ENCODE data around the gene CFAP69. TPM values are rescaled to one million over a fixed set of nuclear protein-coding genes. Genes with fewer than 3 reads are reported as not detected.

The CFAP69 gene
- total and polyA plus RNA-seq, 2 of the 8 experiments (the other 6 are each of a cell fraction or from before 2014, with no cell fraction given), result 1.00 to 3.8 TPM

DNA sequence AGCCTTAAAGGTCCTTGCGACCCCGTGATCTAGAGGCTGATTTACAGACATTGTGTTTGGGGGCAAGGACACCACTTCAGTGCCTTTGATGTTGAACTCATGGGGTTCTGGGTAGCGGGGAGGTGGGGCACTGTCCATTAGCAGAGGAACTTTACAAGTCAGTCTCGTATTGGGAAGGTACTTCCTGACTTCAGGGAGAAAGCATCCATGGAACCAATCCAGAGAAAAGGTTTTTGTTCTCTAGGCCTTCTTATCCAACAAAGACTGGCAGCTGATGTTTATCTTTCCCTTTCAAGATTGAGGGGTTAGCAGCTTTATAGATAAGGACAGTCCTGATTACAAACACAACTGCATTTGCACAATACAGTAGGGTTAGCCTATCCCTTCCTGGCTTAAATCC is 104.3 kb downstream of the CFAP69 start:
- no peak overlapping the region for H2BK15ac ChIP-seq (ENCODE audit: low read length)
- H4K91ac ChIP-seq (replicated peaks; ENCODE audit: insufficient read length, low read length), result no peak overlapping the region
- H3K4me2 ChIP-seq (ENCODE audit: insufficient read depth in 1 of 2, low read depth in 2 of 2, low read length in 2 of 2), result no peak overlapping the region
- no peaks in the 10 kb centered on the region for H3K9me3 ChIP-seq (ENCODE audit: insufficient read depth in 2 of 2, low read depth in 1 of 2, low read length in 1 of 2)
- DNase-seq (ENCODE audit: low read depth in 1 of 2, low spot score in 2 of 2) (no peak), FAIRE-seq (no peak)
- H3K79me2 ChIP-seq (ENCODE audit: control insufficient read depth in 1 of 2, insufficient read depth in 2 of 2, low read length in 2 of 2), result peaks cover 4 to 43% of the 10 kb centered on the region in 2 experiments; a peak in 3 of 4 replicates
- H3K18ac ChIP-seq (ENCODE audit: extremely low read depth, low read length), result no peak overlapping the region
- no peaks in the 10 kb centered on the region for H3K27me3 ChIP-seq (replicated peaks in 1 of 4; ENCODE audit: control insufficient read depth in 3 of 4, extremely low read depth in 1 of 4, insufficient read depth in 3 of 4, low read length in 3 of 4)
- no peak overlapping the region for H2BK5ac ChIP-seq (ENCODE audit: low read depth, low read length)
- ChIA-PET CTCF (ENCODE audit: partially characterized antibody) (no interaction called here), POLR2A (ENCODE audit: partially characterized antibody) (no interaction called here)
- H3K9ac ChIP-seq (replicated peaks in 1 of 4; ENCODE audit: extremely low read depth in 1 of 4, low read depth in 3 of 4, low read length in 3 of 4), result no peak overlapping the region
- H4K8ac ChIP-seq (ENCODE audit: extremely low read depth, insufficient read depth, low read length), result no peak overlapping the region
- H3K79me1 ChIP-seq (ENCODE audit: low read depth, low read length), result peaks cover 4% of the 10 kb centered on the region
- H2BK20ac ChIP-seq (ENCODE audit: low read length), result no peak overlapping the region
- WGBS, 2 experiments (ENCODE audit: extremely low coverage in 1 of 2, insufficient coverage in 1 of 2, insufficient read length in 1 of 2, insufficient replicate concordance in 2 of 2, low coverage in 1 of 2, low lambda C conversion rate in 2 of 2, missing lambda C conversion rate in 1 of 2), result 89% methylated on average over 4 of the region's 4 CpGs; no CpG with 5 or more reads in 1 of the 2 experiments
- H3K27ac ChIP-seq (ENCODE audit: low read depth, low read length), result no peak overlapping the region
- H3K56ac ChIP-seq (replicated peaks; ENCODE audit: insufficient read length, low read depth, low read length), result no peak overlapping the region
- no peak overlapping the region for H3K23ac ChIP-seq (ENCODE audit: insufficient read length)
- H3K4me3 ChIP-seq (ENCODE audit: extremely low read depth in 1 of 4, insufficient read depth in 2 of 4, low read depth in 3 of 4, low read length in 4 of 4), result no peak overlapping the region
- H3K4ac ChIP-seq (replicated peaks; ENCODE audit: insufficient read length, low read depth, low read length), result no peak overlapping the region
- no peak overlapping the region for H2BK12ac ChIP-seq (ENCODE audit: low read depth, low read length)
- no peak overlapping the region for H2AFZ ChIP-seq (ENCODE audit: low read length)
- H2AK5ac ChIP-seq (ENCODE audit: low read depth, low read length), result no peak overlapping the region
- no peak overlapping the region for H3K14ac ChIP-seq (ENCODE audit: insufficient read length)
- H3K4me1 ChIP-seq (replicated peaks in 1 of 4; ENCODE audit: control insufficient read depth in 3 of 4, insufficient read depth in 4 of 4, low read length in 3 of 4), result no peaks in the 10 kb centered on the region
- peaks cover 0 to 3% (median 0%) of the 10 kb centered on the region in 4 experiments; a peak in 1 of 8 replicates for H3K36me3 ChIP-seq (ENCODE audit: control insufficient read depth in 2 of 4, insufficient read depth in 4 of 4, low read length in 3 of 4)
- no peak overlapping the region for H2BK120ac ChIP-seq (replicated peaks; ENCODE audit: low read depth, low read length)
- TF ChIP-seq RBBP5 (IDR thresholded peaks at IDR 0.05; ENCODE audit: borderline replicate concordance, low read depth, low read length) (no peak), PHF8 (conservative IDR thresholded peaks at IDR 0.05; ENCODE audit: low read depth, low read length) (no peak), SIRT6 (IDR thresholded peaks at IDR 0.05; ENCODE audit: low read length) (no peak), TAF1 (IDR thresholded peaks at IDR 0.05; ENCODE audit: low read depth, low read length) (no peak), CHD1 (IDR thresholded peaks at IDR 0.05; ENCODE audit: low read depth, low read length) (no peak), JUND (IDR thresholded peaks at IDR 0.05; ENCODE audit: low read length) (no peak), KDM4A (IDR thresholded peaks at IDR 0.05; ENCODE audit: low read depth, low read length, severe bottlenecking) (no peak), POU5F1 (IDR thresholded peaks at IDR 0.05; ENCODE audit: low read depth, low read length) (no peak)
- no peaks in the 10 kb centered on the region for H3K23me2 ChIP-seq (ENCODE audit: low read depth, low read length)
- H4K5ac ChIP-seq (ENCODE audit: insufficient read length, low read depth, low read length), result no peak overlapping the region
- H4K20me1 ChIP-seq (replicated peaks in 1 of 2; ENCODE audit: control insufficient read depth in 1 of 2, insufficient read depth in 2 of 2, low read length in 2 of 2), result no peaks in the 10 kb centered on the region
